Stimulated activated CD8-positive, alpha-beta memory T cell treated with anti-CD3 and anti-CD28 coated beads, Interleukin-12 subunit alpha, Interleukin-12 subunit beta, amount 100 ng/mL, for 24 hours (primary cell): Measurements from ENCODE around the gene PSME1.

Source experiments
- DNase-seq: peaks from one replicate; pipeline ENCODE4 v3.0.0-alpha.2; 2020; ENCODE audit errors: extremely low read depth

The PSME1 gene

GRCh38 chr14:24130380-24130716, 5.6 kb upstream of the PSME1 start, which contains the start of gene FITM1:
Gene FITM1, plus strand, starts transcription at chr14:24130659. Its CDS starts 905 bp downstream, at chr14:24131564.
- DNase-seq, result no peak

- DNase-seq, result no peak
Measured at GRCh38 chr14:24130717-24131548, 5.1 kb upstream of the PSME1 start.

GRCh38 chr14:24131549-24131966, 4.4 kb upstream of the PSME1 start:
- DNase-seq, result no peak

- DNase-seq, result no peak
Measured at GRCh38 chr14:24132061-24132685, 3.8 kb upstream of the PSME1 start.

GRCh38 chr14:24132976-24133375, 3.0 kb upstream of the PSME1 start:
- no peak for DNase-seq

- DNase-seq, result no peak
Measured at GRCh38 chr14:24133735-24134134, 2.3 kb upstream of the PSME1 start.

GRCh38 chr14:24135584-24135833, 485 bp upstream of the PSME1 start:
- DNase-seq, result no peak

- DNase-seq, result no peak
Measured at GRCh38 chr14:24136684-24137528, 912 bp downstream of the PSME1 start.

GRCh38 chr14:24137529-24138395, 1.8 kb downstream of the PSME1 start:
- DNase-seq, result no peak

GRCh38 chr14:24138396-24139271, 2.6 kb downstream of the PSME1 start:
- DNase-seq, result no peak

- DNase-seq, result no peak
Measured at GRCh38 chr14:24139272-24139934, 3.4 kb downstream of the PSME1 start.

- DNase-seq, result peak; percentile 98
Measured at GRCh38 chr14:24141097-24141880, 5.3 kb downstream of the PSME1 start, which contains the start of gene EMC9. Gene EMC9, minus strand, starts transcription at chr14:24141591. Its CDS starts 287 bp downstream, at chr14:24141304.

- no peak for DNase-seq
Measured at GRCh38 chr14:24143511-24143910, 7.5 kb downstream of the PSME1 start.

- no peak for DNase-seq
Measured at GRCh38 chr14:24144451-24144850, 8.5 kb downstream of the PSME1 start.

GRCh38 chr14:24145219-24145618, 9.2 kb downstream of the PSME1 start:
- no peak for DNase-seq

GRCh38 chr14:24145690-24146452, 9.9 kb downstream of the PSME1 start:
- DNase-seq, result no peak

- peak; percentile 82 for DNase-seq
Measured at GRCh38 chr14:24146453-24146977, 10.5 kb downstream of the PSME1 start, which contains the start of gene PSME2. Gene PSME2, minus strand, starts transcription at chr14:24146610. Its CDS starts 29 bp downstream, at chr14:24146581.
